Measurements from ENCODE around the gene PLK1.

DNA sequence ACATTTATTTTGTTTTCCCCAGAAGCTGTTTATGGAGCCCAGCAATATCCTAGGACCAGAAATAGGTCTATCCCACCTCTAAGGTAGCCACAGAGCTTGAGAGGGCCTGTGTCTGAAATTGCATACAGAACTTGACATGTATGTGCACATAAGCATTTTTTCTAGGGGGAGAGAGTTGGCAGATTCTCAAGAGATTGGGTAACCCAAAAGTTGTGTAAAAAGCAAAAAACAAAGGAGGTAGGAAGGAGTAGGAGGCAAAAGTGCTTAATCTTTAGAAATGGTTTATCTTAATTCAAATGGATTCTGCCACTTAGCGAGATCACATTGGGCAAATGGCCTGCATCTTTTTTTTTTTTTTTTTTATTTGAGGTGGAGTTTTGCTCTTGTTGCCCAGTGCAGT, 3.5 kb downstream of the PLK1 start:
- TF ChIP-seq GATA2 (IDR thresholded peaks at IDR 0.05; ENCODE audit: low read depth, low read length) (no peak), GATA3 (IDR thresholded peaks at IDR 0.05; ENCODE audit: low read depth, low read length) (no peak)

Measured in SH-SY5Y (cell line).